ENCODE results near the gene MAP1LC3A.

MAP1LC3A gene

DNA sequence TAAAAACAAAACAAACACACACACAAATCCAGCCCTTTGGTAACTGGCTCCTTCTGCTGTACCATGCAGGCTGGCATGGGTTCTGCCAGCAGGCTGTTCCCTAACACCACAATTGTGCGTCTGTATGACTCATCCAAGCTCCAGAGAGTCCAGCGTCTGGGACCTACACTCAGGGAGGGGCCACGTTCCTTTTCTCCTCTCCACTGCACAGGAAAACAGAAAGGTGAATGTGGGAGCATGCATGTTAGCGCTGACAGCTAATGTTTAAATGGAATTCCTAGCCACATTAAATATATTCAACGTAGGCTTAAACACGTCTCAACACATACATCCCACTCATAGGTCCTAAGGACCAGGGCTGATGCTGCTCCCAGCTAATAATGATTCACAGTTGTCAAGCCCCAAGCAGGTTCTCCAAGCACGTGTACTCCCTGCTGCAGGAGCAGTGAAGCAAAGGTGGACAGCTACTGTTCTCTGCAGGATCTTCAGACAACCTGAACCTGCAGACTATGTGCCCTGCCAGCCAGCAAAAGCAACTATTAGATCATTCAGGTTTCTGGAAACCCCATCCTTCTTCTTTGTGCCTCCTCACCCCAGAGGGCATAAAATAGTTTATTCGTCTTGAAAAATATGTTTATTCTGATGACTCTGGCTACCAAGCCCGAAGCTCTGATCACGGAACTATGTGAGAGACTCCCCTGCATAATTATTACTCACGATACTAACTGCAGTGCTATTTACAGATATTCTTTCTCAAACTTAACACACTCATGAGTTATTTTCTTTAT is 20.9 kb downstream of the MAP1LC3A start:
- DNase-seq, result no peak

DNA sequence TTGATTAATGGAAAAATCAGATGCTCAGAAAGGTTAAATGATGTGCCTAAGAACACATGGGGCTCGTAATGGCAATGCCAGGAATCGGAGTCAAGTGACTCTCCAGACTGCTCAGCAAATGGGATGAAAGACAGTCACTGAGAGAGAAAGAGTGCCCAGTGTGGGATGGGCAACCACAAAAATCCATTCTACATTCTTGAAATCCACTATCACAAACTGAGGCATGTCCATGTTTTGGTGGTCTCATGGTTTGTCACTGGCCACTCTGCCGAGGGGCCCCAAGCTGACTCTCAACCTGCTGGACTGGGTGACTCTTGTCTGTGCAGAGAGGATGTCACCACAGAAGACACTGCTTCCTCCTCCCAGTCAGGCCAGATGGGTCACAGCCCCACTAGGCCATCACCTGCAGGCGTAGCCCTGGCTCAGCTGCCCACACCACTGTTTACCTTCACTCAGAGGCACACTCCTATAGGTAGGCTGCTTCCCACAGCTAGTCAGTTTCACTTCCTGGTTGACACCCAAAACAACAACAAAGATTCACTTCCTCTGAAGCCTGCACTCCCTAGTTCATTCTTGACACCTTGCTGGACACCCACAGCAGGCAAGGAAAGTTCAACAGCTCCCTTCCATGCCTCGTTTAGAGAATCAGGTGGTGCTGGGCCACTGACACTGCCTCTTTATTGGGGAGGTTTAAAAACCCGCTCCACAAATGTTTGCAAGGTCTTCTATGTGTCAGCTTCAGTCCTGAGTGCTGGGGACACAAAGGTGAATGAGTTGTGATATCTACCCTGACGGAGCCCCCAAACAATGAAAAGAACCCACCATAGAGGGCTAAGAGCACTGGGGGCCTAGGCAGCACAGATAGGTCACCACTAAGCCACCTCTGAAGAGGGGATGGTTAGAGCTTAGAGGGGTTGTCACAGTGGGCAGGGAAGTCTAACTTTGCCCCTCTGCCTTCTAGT is 21.7 kb downstream of the MAP1LC3A start:
- peak; percentile 20 to 30 for DNase-seq

DNA sequence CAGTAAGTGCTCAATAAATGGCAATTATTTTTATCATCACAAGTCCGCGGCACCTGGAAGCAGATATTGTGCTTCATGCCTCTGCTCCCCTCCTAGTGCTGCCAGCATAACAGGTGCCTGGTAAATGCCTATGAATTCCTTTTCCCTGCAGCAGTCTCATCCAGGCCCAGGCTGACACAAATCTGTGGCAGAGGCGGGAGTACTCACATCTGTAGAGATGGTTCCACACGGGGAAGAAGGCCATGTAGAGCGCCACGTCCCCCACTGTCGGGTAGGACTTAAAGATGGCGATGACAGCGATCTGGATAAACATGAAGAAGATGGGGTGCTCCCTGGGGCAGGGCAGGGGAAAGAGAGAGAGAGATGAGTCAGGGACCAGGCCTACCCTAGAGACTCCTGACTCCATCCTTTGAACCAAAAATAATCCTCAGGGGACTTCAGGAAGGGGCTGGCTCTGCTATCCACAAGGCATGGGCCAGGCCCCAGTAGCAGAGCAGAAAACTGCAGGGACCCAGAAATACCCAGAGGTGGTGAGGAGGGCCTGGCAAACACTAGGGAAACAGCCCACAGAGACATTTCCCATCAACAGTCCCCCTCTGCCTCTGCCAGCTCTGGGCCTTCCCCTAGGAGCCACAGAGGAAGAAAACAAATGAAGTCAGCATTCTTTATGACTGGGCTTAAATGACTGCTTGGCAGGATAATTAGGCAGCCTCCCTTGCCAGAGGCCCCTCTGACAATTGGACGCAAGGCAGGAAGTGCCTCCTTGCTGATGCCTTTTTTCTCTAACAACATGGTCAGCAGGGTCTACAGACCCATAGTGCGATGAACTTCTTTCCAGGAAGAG is 23.0 kb downstream of the MAP1LC3A start:
- no peak for DNase-seq

DNA sequence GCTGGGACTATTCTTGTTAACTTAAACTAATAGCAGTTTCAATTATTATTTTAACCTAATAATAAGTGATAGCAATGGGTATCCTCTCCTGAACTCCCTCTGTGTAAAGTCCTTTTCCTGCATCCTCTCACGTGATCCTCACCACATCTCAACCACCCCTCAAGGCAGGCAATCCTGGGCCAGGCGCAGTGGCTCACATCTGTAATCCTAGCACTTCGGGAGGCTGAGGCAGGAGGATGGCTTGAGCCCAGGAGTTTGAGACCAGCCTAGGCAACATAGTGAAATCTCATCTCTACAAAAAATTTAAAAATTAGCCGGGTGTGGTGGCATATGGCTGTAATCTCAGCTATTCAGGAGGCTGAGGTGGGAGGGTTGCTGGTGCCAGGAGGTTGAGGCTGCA is 23.7 kb downstream of the MAP1LC3A start:
- DNase-seq, result no peak

DNA sequence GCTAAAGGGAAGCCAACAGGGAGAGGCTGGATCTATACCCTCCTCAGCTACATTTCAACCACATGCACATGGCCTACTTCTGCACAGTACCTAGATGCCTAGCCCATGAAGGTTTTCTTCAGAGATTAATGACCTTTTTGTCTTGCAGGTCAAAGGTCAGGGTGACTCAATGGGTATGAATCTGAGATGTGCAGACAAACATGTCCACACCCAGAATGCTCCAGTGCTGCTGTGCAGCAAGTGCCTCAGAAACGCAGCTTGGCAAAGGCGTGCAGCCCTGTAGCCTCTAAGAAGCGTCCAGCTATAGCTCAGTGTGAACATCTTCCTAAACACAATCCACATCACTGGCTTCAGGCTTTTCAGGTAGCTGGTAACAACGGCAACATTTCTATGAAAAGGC is 24.4 kb downstream of the MAP1LC3A start:
- DNase-seq, result no peak

DNA sequence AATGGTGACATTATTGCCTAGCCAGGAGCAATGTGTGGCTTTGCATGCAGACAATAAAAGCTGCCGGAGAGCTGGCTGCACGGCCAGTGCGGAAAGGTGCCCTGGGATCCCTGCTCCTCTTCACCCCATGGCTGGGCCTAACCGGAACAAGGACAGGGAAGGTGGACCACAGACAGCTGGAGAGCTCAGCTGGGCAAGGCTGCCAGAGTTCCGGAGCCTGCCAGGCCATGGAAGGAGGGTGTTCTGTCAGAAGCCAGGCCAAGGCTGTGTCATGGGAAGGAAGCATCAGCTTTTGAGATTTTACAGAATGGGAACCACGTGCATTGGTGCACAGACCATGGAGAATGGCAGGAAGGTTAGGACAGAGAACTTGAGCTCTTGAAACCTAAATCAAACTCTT is 25.0 kb downstream of the MAP1LC3A start:
- no peak for DNase-seq

DNA sequence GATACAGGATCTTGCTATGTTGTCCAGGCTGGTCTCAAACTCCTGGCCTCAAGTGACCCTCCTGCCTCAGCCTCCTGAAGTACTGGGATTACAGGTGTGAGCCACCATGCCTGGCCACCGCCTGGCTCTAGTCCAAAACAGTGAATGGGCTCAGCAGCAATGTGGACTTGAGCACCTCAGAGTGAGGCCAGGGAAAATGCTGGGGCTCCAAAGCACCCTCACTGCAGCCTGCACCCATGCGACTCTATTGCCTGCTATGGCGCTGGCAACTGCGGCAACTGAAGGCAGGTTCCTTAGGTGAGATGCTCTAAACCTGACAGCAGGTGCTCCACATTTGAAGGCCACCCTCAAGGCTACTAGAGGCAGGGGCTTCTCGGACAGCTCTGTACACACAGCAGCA is 26.5 kb downstream of the MAP1LC3A start:
- no peak for DNase-seq

DNA sequence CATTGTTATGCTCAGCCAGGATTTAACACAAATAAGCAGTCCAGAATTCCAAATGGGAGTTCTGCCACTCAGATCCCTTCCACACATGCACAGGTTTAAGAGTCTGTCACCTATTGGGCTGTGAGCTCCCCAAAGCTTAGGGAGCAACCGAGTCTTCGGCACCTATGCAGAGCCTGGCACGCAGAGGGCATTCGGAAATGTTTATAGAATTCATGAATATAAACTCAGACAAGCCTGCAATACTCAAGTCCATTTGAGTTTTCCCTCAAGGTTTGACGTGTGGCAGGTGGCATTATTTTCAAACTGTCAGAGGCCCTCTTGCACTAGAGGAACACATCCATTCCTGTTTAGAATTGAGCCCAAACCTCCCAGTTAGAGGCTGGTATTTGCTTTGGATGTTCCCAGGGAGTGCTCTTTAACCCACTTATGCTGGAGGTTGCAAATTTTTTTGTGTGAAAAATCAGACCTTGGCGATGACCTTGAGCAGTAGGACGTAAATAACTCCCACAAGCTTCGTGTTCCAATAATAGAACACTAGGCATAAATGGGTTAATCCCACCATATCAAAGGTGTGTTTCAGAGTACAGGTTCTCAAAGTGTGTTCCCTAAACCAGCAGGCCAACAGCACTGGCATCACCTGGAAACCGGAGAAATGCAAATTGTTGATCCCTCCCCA is 28.1 kb downstream of the MAP1LC3A start:
- no peak for DNase-seq

DNA sequence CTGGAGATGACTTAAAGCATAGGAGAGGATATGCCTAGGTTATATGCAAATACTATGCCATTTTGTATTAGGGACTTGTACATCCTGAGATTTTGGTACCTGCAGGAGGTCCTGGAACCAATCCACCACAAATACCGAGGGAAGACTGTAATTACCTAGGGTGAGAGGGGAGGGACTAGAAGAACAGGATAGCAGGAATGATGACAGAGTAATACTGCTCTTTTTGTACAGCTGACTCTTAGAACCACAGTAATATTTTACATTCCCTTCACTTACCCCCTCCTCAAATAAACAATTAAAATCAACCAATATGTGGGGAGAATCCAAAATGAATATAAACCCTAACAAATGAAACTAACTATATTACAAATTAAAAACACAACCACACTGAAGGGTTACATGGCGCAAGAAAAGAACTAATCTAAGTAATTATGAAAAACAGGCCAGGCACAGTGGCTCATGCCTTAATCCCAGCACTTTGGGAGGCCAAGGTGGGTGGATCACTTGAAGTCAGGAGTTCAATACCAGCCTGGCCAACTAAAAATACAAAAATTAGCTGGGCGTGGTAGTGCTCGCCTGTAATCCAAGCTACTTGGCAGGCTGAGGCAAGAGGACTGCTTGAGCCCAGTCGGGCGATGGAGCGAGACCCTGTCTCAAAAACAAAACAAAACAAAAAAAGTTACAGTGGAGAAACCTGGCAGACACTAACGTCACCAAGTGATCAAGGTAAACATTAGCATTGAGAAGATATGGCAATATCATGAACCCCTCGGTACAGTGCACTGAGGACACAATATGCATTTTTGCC is 37.1 kb downstream of the MAP1LC3A start:
- DNase-seq, result no peak

DNA sequence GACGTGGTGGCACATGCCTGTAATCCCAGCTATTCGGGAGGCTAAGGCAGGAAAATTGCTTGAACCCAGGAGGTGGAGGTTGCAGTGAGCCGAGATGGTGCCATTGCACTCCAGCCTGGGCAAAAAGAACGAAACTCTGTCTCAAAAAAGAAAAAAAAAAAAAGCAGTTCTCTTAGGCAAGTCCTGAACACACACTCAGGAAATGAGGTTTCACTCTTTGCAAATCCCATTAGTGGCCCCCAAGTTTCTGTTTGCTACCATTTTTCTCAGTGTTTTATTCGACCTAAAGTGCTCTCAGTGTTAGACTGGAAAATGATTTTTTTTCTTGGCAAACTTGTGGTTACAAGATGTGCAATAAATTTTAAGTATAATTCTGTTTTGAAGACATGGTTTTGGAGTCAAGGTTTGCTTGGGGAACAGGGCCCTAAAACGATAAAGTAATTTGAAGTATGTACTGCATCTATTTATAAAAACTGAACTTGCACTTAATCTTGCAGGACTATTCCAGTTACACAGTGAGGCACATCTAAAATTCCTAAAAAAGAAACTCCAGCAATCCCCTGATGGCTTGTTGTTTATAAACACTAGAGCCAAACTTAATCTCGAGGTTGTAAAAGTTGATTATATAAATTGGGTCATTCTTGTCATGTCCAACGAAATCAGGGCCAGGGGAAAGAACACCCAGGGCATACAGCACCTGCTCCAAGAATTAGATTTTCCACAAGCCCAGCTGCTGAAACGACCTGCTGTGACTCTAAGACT is 42.6 kb downstream of the MAP1LC3A start:
- no peak for DNase-seq

DNA sequence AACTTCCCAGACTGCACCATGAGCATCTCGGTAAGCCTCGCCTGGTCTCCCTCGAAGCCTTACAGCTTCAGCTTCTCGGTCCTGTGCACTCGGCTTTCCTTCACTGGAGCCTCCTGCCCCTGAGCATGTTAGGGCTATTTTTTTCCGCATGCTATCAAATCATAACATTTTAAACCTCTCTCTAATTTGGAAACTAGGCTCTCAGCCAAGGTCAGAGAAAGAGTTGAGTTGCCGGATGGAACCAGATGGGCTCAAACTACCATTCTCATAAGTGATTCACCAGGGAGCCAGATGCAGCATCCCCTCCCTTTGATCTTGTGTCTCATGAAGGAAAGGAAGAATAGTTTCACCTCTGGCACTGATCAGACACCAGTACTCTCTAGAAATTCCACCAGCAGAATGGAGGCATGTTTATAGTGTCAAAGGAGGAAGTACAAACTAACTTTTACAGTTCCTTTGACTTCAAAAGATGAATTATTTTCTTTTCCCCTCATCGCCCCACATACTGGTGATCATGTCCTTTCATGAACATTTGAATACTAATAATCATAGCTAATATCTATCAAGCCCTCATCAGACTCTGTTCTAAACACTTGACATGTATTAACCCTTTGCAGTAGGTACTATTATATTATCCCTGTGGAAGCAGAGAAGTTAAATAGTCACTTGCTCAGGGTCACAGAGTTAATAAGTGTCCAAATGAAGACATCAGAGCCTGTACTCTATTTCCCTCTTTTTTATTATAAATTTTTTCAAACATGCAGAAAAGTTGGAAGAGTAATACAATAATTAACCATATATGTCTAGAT is 46.7 kb downstream of the MAP1LC3A start:
- DNase-seq, result no peak

DNA sequence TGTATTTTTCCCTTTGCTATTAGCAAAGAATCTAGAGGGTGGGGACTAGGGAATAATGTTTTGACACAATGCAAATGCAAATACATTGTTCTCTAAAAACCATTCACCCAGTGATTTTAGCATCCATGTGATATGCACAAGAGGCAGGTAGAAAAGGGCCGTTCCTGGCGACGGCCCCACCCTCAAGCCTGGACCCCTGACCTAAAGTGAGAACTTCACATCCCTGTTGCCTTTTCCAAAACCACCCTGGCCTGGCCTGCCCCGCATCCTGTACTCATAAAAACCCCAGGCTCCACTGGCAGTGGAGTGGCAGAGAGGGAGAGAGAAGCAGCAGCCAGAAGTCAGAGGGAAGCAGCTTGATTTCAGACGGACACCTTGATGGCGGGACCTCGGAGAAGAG is 48.5 kb downstream of the MAP1LC3A start:
- DNase-seq, result no peak
